OCI-LY7 (cell line): ENCODE measurements around the gene EPHA10. TPM values are rescaled to one million over a fixed set of nuclear protein-coding genes. Genes with fewer than 3 reads are reported as not detected.
A peak's percentile ranks its signal among the peaks of the same experiment; 100 is the strongest.

Source experiments
- BruUV-seq: library from RNA; stranded (reverse); fragments of 400-500 nt; replicated peaks from 2 replicates; lab custom pipeline; 2021; lab: Mats Ljungman, UMichigan
- CTCF ChIA-PET: fragments of 300-600 bp; sonication (Branson Sonifier 250); formaldehyde crosslinking; loops from one replicate; lab custom pipeline; 2022; ENCODE audit warnings: antibody characterized with exemption; ENCODE audit not compliant: unreplicated experiment; lab: Charles Lee
- POLR2A ChIA-PET: fragments of 300-600 bp; sonication (Branson Sonifier 250); formaldehyde crosslinking; loops from one replicate; lab custom pipeline; 2022; ENCODE audit warnings: antibody characterized with exemption; lab: Charles Lee
- DNase-seq: peaks from one replicate; pipeline ENCODE4 v3.0.0-alpha.2; 2015; ENCODE audit warnings: low spot score
- H2AFZ ChIP-seq: fragments of 200-600 bp; sonication (generic), shearing (Covaris generic); 2 replicates; pipeline ENCODE4 v1.6.1; 2014; ENCODE audit warnings: mild to moderate bottlenecking, antibody characterized with exemption, low read length, moderate library complexity
- H3K27ac ChIP-seq: fragments of 200-600 bp; sonication (generic); 2 replicates; pipeline ENCODE4 v1.5.1; 2014; ENCODE audit warnings: mixed run types, low read depth, mild to moderate bottlenecking, moderate library complexity, low read length, inconsistent platforms; ENCODE audit not compliant: poor library complexity, severe bottlenecking
- H3K36me3 ChIP-seq: fragments of 200-600 bp; sonication (generic); 2 replicates; pipeline ENCODE4 v1.6.1; 2014; ENCODE audit warnings: mild to moderate bottlenecking, antibody characterized with exemption, low read length, moderate library complexity, mixed read lengths; ENCODE audit not compliant: insufficient read depth
- H3K4me1 ChIP-seq: fragments of 200-600 bp; sonication (generic); 2 replicates; pipeline ENCODE4 v1.5.1; 2014; ENCODE audit warnings: mild to moderate bottlenecking, low read length; ENCODE audit not compliant: insufficient read depth, poor library complexity, severe bottlenecking
- H3K4me2 ChIP-seq: fragments of 200-600 bp; sonication (generic); 2 replicates; pipeline ENCODE4 v1.6.1; 2014; ENCODE audit warnings: mild to moderate bottlenecking, low read length
- H3K4me3 ChIP-seq: fragments of 200-600 bp; sonication (generic); 2 replicates; pipeline ENCODE4 v1.5.1; 2014; ENCODE audit warnings: mild to moderate bottlenecking, low read depth, low read length; ENCODE audit not compliant: poor library complexity, severe bottlenecking
- H3K79me2 ChIP-seq: fragments of 200-600 bp; sonication (generic); 2 replicates; pipeline ENCODE4 v1.6.1; 2016; ENCODE audit warnings: low read depth, mild to moderate bottlenecking, low read length, moderate library complexity, mixed read lengths; ENCODE audit not compliant: insufficient read depth
- H3K9me2 ChIP-seq: fragments of 200-600 bp; sonication (generic); 2 replicates; pipeline ENCODE4 v1.6.1; 2016; ENCODE audit warnings: mild to moderate bottlenecking, low read length, mixed read lengths; ENCODE audit not compliant: insufficient read depth
- H3K9me3 ChIP-seq: fragments of 200-600 bp; sonication (generic); 2 replicates; pipeline ENCODE4 v1.6.1; 2014; ENCODE audit warnings: mild to moderate bottlenecking, mixed run types, low read length, mixed read lengths
- H4K20me1 ChIP-seq: fragments of 200-600 bp; sonication (generic); 2 replicates; pipeline ENCODE4 v1.6.1; 2014; ENCODE audit warnings: mild to moderate bottlenecking, antibody characterized with exemption, low read length, moderate library complexity, mixed read lengths; ENCODE audit not compliant: insufficient read depth
- EZH2phosphoT487 ChIP-seq: fragments of 200-600 bp; sonication (generic); IDR thresholded peaks from 2 replicates; pipeline ENCODE4 v1.6.1; 2018; ENCODE audit warnings: low read depth, borderline replicate concordance, mild to moderate bottlenecking, mixed run types, antibody characterized with exemption, low read length, moderate library complexity, mixed read lengths
- intact Hi-C: fragments of 100-400 bp; cut with micrococcal nuclease; formaldehyde crosslinking; loops from one replicate; pipeline ENCODE4 v1.10.0; 2022; ENCODE audit not compliant: unreplicated experiment
- total RNA-seq, 2 experiments: library from RNA; depleted of rRNA in 1 of 2; stranded (reverse); fragments of >200 nt in 1 of 2; shearing (Covaris generic) in 1 of 2; gene quantifications; 2 replicates each; pipeline ENCODE4 v1.2.3, GENCODE V29; 2014 to 2022
- TF ChIP-seq, protein P1 (sequence below): fragments of 200-600 bp; sonication (generic); conservative IDR thresholded peaks from 2 replicates; pipeline ENCODE4 v1.5.1; 2014; ENCODE audit warnings: mild to moderate bottlenecking, antibody characterized with exemption, low read length, moderate library complexity, mixed read lengths

The EPHA10 gene
- total RNA-seq, 2 experiments from 2014 or later: not detected

DNA sequence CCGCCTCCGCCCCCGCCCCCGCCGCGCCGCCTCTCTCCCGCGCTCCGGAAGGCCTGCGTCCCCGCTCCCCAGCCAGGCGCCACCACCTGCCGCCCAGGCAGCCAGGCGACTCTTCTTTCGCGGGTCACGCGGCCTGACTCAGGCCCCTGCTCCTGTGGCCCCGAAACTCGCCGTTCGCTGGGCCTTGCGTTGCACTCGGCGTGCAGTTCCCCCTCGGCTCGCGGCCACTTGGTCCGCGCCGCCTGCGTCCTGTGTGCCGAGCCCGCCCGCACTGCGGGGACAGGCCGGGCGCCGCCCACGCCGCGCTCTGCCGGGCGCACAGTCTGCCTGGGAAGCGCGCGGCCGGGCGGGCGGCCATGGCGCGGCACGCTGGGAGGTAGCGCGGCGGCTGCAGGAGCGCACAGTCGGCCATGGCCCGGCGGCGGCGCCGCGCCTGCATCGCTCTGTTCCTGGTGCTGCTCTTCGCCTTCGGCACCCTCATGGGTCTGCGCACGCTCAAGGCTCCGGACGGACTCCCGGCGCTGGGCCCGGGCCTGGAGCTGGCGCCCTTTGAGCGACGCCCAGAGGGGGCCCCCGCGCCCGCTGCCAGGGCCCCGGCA lies 29.0 kb upstream of the EPHA10 start, which contains the start of gene MANEAL:
TSS of gene MANEAL (plus strand) at position 75 of the 599 bp plus-strand sequence. CDS start at position 411, 336 bp downstream.
- peaks cover 31% of the 10 kb centered on the region for H3K36me3 ChIP-seq
- TF ChIP-seq EZH2phosphoT487: no peak
- TF ChIP-seq, protein P1, sequence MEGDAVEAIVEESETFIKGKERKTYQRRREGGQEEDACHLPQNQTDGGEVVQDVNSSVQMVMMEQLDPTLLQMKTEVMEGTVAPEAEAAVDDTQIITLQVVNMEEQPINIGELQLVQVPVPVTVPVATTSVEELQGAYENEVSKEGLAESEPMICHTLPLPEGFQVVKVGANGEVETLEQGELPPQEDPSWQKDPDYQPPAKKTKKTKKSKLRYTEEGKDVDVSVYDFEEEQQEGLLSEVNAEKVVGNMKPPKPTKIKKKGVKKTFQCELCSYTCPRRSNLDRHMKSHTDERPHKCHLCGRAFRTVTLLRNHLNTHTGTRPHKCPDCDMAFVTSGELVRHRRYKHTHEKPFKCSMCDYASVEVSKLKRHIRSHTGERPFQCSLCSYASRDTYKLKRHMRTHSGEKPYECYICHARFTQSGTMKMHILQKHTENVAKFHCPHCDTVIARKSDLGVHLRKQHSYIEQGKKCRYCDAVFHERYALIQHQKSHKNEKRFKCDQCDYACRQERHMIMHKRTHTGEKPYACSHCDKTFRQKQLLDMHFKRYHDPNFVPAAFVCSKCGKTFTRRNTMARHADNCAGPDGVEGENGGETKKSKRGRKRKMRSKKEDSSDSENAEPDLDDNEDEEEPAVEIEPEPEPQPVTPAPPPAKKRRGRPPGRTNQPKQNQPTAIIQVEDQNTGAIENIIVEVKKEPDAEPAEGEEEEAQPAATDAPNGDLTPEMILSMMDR: no peak
- H3K4me1 ChIP-seq: peaks cover 28% of the 10 kb centered on the region
- POLR2A ChIA-PET: interaction anchor here (0.5 to 0.6 kb wide), 2 partner anchors 55 to 1562 kb away, joined by 3 to 5 read pairs; no protein-coding TSS in a partner anchor
- intact Hi-C loops: loop anchor here (1.0 kb wide), 1 partner anchor 13 kb away; the partner anchor contains the start of gene C1orf122
- no peaks in the 10 kb centered on the region for H3K9me3 ChIP-seq
- H3K79me2 ChIP-seq: peaks cover 18% of the 10 kb centered on the region; the same call in 1 of the 2 replicates
- peak; percentile 85 for DNase-seq
- H3K9me2 ChIP-seq: no peaks in the 10 kb centered on the region
- H2AFZ ChIP-seq: peak within 1 kb of the TSS; percentile 49
- BruUV-seq: no TSS peak
- H3K4me3 ChIP-seq: peak within 1 kb of the TSS; percentile 88
- no peaks in the 10 kb centered on the region for H4K20me1 ChIP-seq
- CTCF ChIA-PET: no interaction called here
- H3K27ac ChIP-seq: peak within 1 kb of the TSS; percentile 33
- peak within 1 kb of the TSS; percentile 88 for H3K4me2 ChIP-seq

DNA sequence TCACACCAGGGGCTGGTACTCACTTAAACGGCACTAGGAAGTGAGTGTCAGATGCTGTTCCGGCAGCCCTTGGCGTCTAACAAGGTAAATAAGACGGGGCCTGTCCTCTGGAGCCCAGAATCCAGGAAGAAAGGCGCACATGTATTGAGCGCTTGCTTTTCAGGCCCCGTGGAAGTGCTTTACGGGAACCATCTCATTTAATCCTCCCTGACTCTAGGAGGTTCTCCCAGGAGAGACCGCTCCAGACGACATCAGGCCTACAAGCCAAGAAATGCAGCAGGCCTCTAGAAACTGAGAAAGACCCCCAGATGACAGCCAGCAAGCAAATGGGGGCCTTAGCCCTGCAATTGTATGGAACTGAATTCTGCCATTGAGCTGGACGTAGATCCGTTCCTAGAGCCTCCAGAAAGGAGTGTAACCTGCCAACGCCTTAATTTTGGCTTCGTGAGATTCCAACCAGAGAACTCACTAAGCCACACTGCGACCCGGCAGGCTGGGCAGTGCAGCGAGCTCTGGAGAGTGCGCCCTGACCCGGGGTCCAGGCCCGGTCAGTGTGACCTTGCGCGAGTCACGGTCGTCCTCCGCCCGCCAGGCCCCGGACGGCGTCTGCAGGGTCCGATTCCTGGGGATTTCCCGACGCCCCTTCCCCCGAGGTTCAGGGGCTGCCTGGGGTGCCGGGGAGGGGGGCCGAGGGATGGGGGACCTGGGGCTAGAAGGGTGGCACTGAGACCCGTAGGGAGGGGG lies 28.2 kb upstream of the EPHA10 start:
- intact Hi-C loops: no loop called here
- POLR2A ChIA-PET: interaction anchor here (0.8 kb wide), 1 partner anchor 210 kb away, joined by 3 read pairs; no protein-coding TSS in a partner anchor

More for the DNA sequence above, 28.2 kb upstream of the EPHA10 start:
- BruUV-seq: no TSS peak
- H3K27ac ChIP-seq: no peak overlapping the region
- TF ChIP-seq, protein P1: no peak
- TF ChIP-seq EZH2phosphoT487: no peak
- peaks cover 18% of the 10 kb centered on the region; the same call in 1 of the 2 replicates for H3K79me2 ChIP-seq
- no peaks in the 10 kb centered on the region for H3K9me2 ChIP-seq
- peak overlapping the region; percentile 88 for H3K4me3 ChIP-seq
- peak overlapping the region; percentile 72 for H3K4me2 ChIP-seq
- H4K20me1 ChIP-seq: no peaks in the 10 kb centered on the region
- H3K4me1 ChIP-seq: peaks cover 28% of the 10 kb centered on the region
- CTCF ChIA-PET: no interaction called here
- no peak for DNase-seq
- peaks cover 24% of the 10 kb centered on the region for H3K36me3 ChIP-seq
- peak overlapping the region; percentile 49 for H2AFZ ChIP-seq
- no peaks in the 10 kb centered on the region for H3K9me3 ChIP-seq
